ENCODE results near the gene UPK2.
"Not testable (repeated sequence)": the region's sequence is repeated elsewhere in the genome, so short reads cannot be mapped to it uniquely, and the experiment has no call there.

The UPK2 gene

GRCh38 chr11:118939404-118939915, 16.6 kb upstream of the UPK2 start:
- DNase-seq = no peak

GRCh38 chr11:118939953-118940598, 16.0 kb upstream of the UPK2 start:
- no peak for DNase-seq

- DNase-seq = no peak
These were observed 9.0 kb upstream of the UPK2 start for GRCh38 chr11:118947091-118947490.

- no peak for DNase-seq
These were observed 8.1 kb upstream of the UPK2 start for GRCh38 chr11:118948000-118948399.

GRCh38 chr11:118953265-118953664, 2.8 kb upstream of the UPK2 start:
- peak; percentile 94 for DNase-seq

- not testable (repeated sequence) for DNase-seq
These were observed 2.1 kb upstream of the UPK2 start for GRCh38 chr11:118953976-118954375.

GRCh38 chr11:118956847-118957469, 860 bp downstream of the UPK2 start:
- no peak for DNase-seq

- no peak for DNase-seq
These were observed 1.5 kb downstream of the UPK2 start for GRCh38 chr11:118957549-118957948.

- DNase-seq = no peak
These were observed 1.9 kb downstream of the UPK2 start for GRCh38 chr11:118957968-118958367.

GRCh38 chr11:118958577-118958976, 2.5 kb downstream of the UPK2 start:
- no peak for DNase-seq

- DNase-seq = no peak
These were observed 5.1 kb downstream of the UPK2 start for GRCh38 chr11:118961189-118961588.

- DNase-seq = no peak
These were observed 5.5 kb downstream of the UPK2 start for GRCh38 chr11:118961591-118961990.

- not testable (repeated sequence) for DNase-seq
These were observed 13.4 kb downstream of the UPK2 start for GRCh38 chr11:118969508-118969907.

- no peak for DNase-seq
These were observed 15.5 kb downstream of the UPK2 start, which contains the start of gene FOXR1 for GRCh38 chr11:118971646-118972045. Gene FOXR1, plus strand, starts transcription at chr11:118971761. Its CDS starts 171 bp downstream, at chr11:118971932.

- no peak for DNase-seq
These were observed 17.9 kb downstream of the UPK2 start for GRCh38 chr11:118973985-118974384.

GRCh38 chr11:118975771-118976709, 19.9 kb downstream of the UPK2 start:
- DNase-seq = no peak

GRCh38 chr11:118979434-118979833, 23.3 kb downstream of the UPK2 start:
- DNase-seq = peak; percentile 9

GRCh38 chr11:118980191-118980881, 24.2 kb downstream of the UPK2 start:
- no peak for DNase-seq

- DNase-seq = not testable (repeated sequence)
These were observed 28.2 kb downstream of the UPK2 start for GRCh38 chr11:118984337-118984736.

GRCh38 chr11:118984825-118985224, 28.7 kb downstream of the UPK2 start:
- DNase-seq = no peak

GRCh38 chr11:118988280-118988679, 32.2 kb downstream of the UPK2 start:
- no peak for DNase-seq

- DNase-seq = not testable (repeated sequence)
These were observed 35.5 kb downstream of the UPK2 start for GRCh38 chr11:118991486-118992038.

All from NCI-H1436 (cell line).